H1 (cell line): ENCODE data around the gene TMEM209. TPM values are rescaled to one million over a fixed set of nuclear protein-coding genes. Genes with fewer than 3 reads are reported as not detected.

Source experiments
- CHD1 ChIP-seq: IDR thresholded peaks from 2 replicates; pipeline ENCODE4 v1.6.1; 2012; ENCODE audit warnings: low read depth, low read length, improper control_type of control experiment
- CHD7 ChIP-seq: fragments of 300-600 bp; sonication (generic); IDR thresholded peaks from 2 replicates; pipeline ENCODE4 v1.7.1; 2012; ENCODE audit warnings: low read length, moderate library complexity, mild to moderate bottlenecking, inconsistent platforms; ENCODE audit not compliant: insufficient replicate concordance
- GTF2F1 ChIP-seq: IDR thresholded peaks from 2 replicates; pipeline ENCODE4 v1.6.1; 2012; ENCODE audit warnings: low read depth, low read length, improper control_type of control experiment, borderline replicate concordance
- RNF2 ChIP-seq: fragments of 200-900, 300-1000 bp; sonication (generic); IDR thresholded peaks from 2 replicates; pipeline ENCODE4 v1.7.1; 2016; ENCODE audit warnings: borderline replicate concordance, low read depth, mild to moderate bottlenecking, antibody characterized with exemption, low read length; ENCODE audit not compliant: poor library complexity, severe bottlenecking; ENCODE audit errors: missing control alignments
- SIN3A ChIP-seq, 2 experiments: IDR thresholded peaks in 1 of 2; conservative IDR thresholded peaks in 1 of 2; 2 replicates each; pipeline ENCODE4 v1.6.1; 2011 to 2012; ENCODE audit warnings: low read length in 2 of 2, improper control_type of control experiment in 1 of 2, low read depth in 1 of 2, mild to moderate bottlenecking in 1 of 2
- TBP ChIP-seq: IDR thresholded peaks from 2 replicates; pipeline ENCODE4 v1.6.1; 2011; ENCODE audit warnings: low read depth, low read length, improper control_type of control experiment
- ZNF274 ChIP-seq: IDR thresholded peaks from 2 replicates; pipeline ENCODE4 v1.7.0; 2012; ENCODE audit warnings: low read length, borderline replicate concordance; ENCODE audit errors: extremely low read depth
- polyA plus RNA-seq, 7 experiments: library from polyadenylated mRNA; depleted of rRNA in 3 of 7; stranded (reverse) in 5 of 7; unstranded in 2 of 7; fragments of >200 nt in 5 of 7; fragments of 200-250 nt in 2 of 7; gene quantifications; 1 replicate in 5 of 7; 2 replicates in 1 of 7; 4 replicates in 1 of 7; pipeline versions ENCODE4 v1.2.1 to v1.2.3, GENCODE V29; 2011 to 2013; ENCODE audit warnings: missing spikeins in 2 of 7, mixed read lengths in 2 of 7
- total RNA-seq: library from RNA; stranded (reverse); fragmentation: NEBNext Ultra II Directional; extraction: Animal tissue kit (Norgen Biotek cat#: 25700); gene quantifications from 2 replicates; pipeline ENCODE4 v1.2.1, GENCODE V29; 2021
- TF ChIP-seq, protein P1 (sequence below): IDR thresholded peaks from 2 replicates; pipeline ENCODE4 v1.6.1; 2011; ENCODE audit warnings: low read length, improper control_type of control experiment

Gene TMEM209
- total and polyA plus RNA-seq, 2 of the 8 experiments (the other 6 are each of a cell fraction or from before 2014, with no cell fraction given): 28.5 to 30.5 TPM

- TF ChIP-seq CHD7 (no peak), CHD1 (no peak), RNF2 (no peak), TBP (no peak), GTF2F1 (no peak), ZNF274 (no peak), SIN3A (conservative IDR thresholded peaks at IDR 0.05 in 1 of 2, IDR thresholded peaks at IDR 0.05 in 1 of 2; ENCODE audit: low read depth in 1 of 2, low read length in 2 of 2) (no peak)
- TF ChIP-seq, protein P1, sequence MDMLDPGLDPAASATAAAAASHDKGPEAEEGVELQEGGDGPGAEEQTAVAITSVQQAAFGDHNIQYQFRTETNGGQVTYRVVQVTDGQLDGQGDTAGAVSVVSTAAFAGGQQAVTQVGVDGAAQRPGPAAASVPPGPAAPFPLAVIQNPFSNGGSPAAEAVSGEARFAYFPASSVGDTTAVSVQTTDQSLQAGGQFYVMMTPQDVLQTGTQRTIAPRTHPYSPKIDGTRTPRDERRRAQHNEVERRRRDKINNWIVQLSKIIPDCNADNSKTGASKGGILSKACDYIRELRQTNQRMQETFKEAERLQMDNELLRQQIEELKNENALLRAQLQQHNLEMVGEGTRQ: no peak
Measured at GRCh38 chr7:130218806-130219620, 13.8 kb upstream of the TMEM209 start (continued).
